ENCODE data around the gene TRIM25.

TRIM25 gene

GRCh38 chr17:56934280-56934679 lies 20.4 kb upstream of the TRIM25 start:
- no peak overlapping the region for H3K4me3 ChIP-seq (replicated peaks; ENCODE audit: low read depth, low read length)
- DNase-seq (ENCODE audit: extremely low read depth, low read depth), result no peak
- TF ChIP-seq CTCF (IDR thresholded peaks at IDR 0.05; ENCODE audit: low read depth, low read length, missing control alignments), result no peak

GRCh38 chr17:56933868-56934267 lies 20.0 kb upstream of the TRIM25 start:
- no peak for DNase-seq (ENCODE audit: extremely low read depth, low read depth)
- H3K4me3 ChIP-seq (replicated peaks; ENCODE audit: low read depth, low read length), result no peak overlapping the region
- no peak for TF ChIP-seq CTCF (IDR thresholded peaks at IDR 0.05; ENCODE audit: low read depth, low read length, missing control alignments)

- TF ChIP-seq CTCF (IDR thresholded peaks at IDR 0.05; ENCODE audit: low read depth, low read length, missing control alignments), result no peak
- no peak overlapping the region for H3K4me3 ChIP-seq (replicated peaks; ENCODE audit: low read depth, low read length)
- no peak for DNase-seq (ENCODE audit: extremely low read depth, low read depth)
Observed at GRCh38 chr17:56933151-56933745, 19.4 kb upstream of the TRIM25 start.

GRCh38 chr17:56930739-56931337 lies 17.0 kb upstream of the TRIM25 start:
- DNase-seq (ENCODE audit: extremely low read depth, low read depth), result no peak
- H3K4me3 ChIP-seq (replicated peaks; ENCODE audit: low read depth, low read length), result no peak overlapping the region
- no peak for TF ChIP-seq CTCF (IDR thresholded peaks at IDR 0.05; ENCODE audit: low read depth, low read length, missing control alignments)

GRCh38 chr17:56929362-56929969 lies 15.6 kb upstream of the TRIM25 start:
- no peak for DNase-seq (ENCODE audit: extremely low read depth, low read depth)

GRCh38 chr17:56928586-56928985 lies 14.7 kb upstream of the TRIM25 start:
- no peak overlapping the region for H3K4me3 ChIP-seq (replicated peaks; ENCODE audit: low read depth, low read length)
- no peak for DNase-seq (ENCODE audit: extremely low read depth, low read depth)
- TF ChIP-seq CTCF (IDR thresholded peaks at IDR 0.05; ENCODE audit: low read depth, low read length, missing control alignments), result no peak

More at GRCh38 chr17:56929362-56929969, 15.6 kb upstream of the TRIM25 start:
- TF ChIP-seq CTCF (IDR thresholded peaks at IDR 0.05; ENCODE audit: low read depth, low read length, missing control alignments), result no peak
- no peak overlapping the region for H3K4me3 ChIP-seq (replicated peaks; ENCODE audit: low read depth, low read length)

Measured in HFF-Myc (cell line).